ENCODE data around the gene EHBP1.

Gene EHBP1

DNA sequence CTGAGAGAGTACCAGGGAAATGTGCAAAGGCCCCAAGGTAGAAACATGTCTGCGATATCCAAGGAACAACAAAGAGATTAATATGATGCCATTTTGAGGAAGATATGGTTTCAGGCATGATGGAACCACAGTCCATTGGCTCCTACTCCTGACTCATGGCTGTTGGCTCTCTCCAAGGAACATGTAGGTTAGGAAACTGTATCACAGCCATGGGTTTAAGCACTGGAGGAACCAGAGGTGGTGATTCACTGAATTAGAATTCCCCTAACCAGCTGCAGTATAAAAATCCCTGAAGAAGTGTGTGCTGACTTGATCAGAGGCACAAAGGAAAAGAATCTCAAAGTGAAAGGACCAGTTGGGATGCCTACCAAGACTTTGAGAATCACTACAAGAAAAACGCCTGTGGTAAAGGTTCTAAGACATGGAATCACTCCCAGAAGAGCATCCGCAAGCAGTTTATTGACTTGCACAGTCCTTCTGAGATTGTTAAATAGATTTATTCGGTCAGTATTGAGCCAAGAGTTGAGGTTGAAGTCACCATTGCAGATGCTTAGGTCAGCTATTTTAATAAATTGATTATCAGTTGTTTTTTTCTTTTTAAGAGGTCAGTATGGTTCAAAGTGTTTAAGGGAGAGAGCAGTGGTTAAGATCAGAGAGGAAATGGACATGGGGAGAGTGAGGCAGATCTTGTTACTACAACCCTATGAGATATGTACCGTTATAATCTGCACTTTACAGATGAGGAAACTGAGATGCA lies 234.4 kb downstream of the EHBP1 start:
- in situ Hi-C loops (cut with MboI; ENCODE audit: low sequenced_read_pairs) = no loop called here

DNA sequence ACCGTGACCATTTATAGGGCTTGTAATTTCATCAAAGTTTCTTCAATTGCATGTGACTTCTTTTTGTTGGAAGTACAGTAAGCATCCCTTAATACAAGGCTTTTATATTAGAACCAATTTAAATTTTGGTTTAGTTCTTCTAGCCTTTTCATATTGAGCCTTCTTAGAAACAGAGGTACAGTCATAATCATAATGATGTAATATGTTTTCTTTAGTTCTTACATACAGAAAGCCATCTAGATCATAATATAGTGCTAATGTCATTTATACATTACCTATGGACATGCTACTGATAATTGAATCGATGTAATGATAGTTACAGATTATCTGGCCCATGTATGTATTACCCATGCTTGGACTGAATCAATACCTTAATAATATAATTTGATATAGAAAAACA lies 235.2 kb downstream of the EHBP1 start:
- in situ Hi-C loops (cut with MboI; ENCODE audit: low sequenced_read_pairs) = no loop called here

DNA sequence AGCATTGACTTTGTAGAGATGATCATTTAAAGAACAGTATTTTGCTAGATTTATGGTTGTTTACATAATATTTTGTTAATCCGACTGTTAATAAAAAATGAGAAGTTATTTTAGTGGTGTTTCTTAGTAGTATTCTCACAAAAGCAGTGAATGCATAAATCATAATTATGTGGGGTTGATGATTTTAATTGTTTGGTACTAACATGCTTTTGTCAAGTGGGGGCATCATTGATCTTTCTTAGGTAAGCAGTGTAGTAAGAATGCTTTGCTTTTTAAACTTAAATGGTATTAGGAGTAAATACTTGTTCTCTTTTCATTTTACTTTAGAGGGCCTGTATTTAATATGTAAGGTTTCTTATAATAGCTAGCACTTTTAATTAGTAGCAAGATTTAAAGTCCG lies 235.9 kb downstream of the EHBP1 start:
- in situ Hi-C loops (cut with MboI; ENCODE audit: low sequenced_read_pairs) = no loop called here

DNA sequence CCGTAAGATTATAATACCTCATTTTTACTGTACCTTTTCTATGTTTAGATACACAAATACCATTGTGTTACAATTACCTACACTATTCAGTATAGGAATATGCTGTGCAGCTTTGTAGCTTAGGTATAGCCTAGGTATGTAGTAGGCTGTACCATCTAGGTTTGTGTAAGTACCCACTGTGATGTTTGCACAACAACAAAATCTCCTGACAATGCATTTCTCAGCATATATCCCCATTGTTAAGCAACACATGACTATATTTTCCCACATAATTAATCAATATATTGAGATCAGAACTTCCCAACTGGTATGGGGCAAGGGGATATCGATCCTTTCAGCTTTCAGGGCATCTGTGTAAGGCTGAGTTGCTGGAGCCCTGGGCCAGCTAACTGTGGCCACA lies 238.8 kb downstream of the EHBP1 start:
- in situ Hi-C loops (cut with MboI; ENCODE audit: low sequenced_read_pairs) = no loop called here

DNA sequence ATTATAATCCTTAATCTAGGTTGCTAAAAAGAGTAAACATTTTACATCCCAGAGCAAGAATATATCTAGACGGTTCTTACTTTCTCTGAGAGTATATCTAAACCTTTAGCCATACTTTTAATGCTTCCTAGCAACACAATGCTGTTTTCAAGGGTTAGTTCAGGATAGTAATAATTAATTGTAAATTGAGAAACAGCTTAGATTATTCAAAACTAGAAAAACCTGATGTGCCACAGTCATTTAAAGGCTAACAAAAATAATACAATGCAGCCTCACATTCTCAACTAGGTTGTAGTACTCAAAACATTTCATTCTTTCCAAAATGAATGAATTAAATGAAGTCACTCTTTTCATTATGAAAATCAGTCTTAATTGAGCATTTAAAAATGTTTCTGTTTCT lies 241.9 kb downstream of the EHBP1 start:
- in situ Hi-C loops (cut with MboI; ENCODE audit: low sequenced_read_pairs) = no loop called here

DNA sequence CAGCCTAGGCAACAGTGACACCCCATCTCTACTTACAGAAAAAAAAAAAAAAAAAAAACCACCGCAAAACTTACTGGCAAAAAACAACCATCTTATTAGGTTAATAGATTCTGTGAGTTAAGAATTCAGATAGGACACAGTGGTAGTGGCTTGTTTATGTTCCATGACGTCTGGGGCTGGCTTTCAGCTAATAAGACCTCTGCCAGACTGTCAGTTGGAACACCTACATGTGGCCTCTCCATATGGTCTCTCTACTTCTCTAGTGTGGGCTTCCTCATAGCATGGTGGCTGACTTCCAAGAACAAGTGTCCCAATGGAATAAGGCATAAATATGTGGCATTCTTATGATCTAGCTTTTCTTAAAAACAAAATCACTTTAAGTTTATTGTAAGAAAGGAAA lies 251.1 kb downstream of the EHBP1 start:
- in situ Hi-C loops (cut with MboI; ENCODE audit: low sequenced_read_pairs) = no loop called here

DNA sequence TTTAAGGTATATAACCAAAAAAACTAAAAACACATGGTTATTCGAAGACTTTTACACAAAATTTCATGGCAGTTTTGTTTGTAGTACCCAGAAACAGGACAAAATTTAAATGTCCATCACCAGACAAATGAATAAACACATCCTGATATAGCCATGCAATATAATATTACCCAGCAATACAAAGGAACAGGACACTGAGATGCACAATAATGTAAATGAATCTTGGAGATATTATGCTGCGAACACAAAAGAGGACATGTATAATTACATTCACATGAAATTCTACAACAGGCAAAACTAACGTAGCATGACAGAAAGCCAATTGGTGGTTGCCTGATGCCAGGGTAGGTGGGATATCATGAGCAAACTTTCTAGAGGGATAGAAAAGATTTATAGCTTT lies 252.7 kb downstream of the EHBP1 start:
- in situ Hi-C loops (cut with MboI; ENCODE audit: low sequenced_read_pairs) = no loop called here

DNA sequence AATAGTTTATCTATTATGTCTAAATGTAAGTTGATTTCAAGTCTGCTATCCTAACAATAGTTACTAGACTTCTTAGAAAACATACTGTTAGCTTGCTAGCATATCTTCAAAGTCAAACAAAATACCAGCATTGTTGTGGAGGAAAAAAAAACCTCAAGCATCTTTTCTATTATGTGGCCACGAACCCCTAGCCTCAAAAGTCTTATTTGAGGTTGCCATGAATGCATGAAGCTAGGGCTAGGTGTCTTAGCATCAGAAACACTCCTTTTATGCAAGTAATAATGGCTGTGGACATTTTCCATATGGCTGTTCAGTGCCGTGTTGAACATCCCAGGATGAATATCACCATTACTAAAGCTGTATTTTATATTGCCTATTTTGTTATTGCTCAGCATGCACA lies 258.5 kb downstream of the EHBP1 start:
- in situ Hi-C loops (cut with MboI; ENCODE audit: low sequenced_read_pairs) = no loop called here

DNA sequence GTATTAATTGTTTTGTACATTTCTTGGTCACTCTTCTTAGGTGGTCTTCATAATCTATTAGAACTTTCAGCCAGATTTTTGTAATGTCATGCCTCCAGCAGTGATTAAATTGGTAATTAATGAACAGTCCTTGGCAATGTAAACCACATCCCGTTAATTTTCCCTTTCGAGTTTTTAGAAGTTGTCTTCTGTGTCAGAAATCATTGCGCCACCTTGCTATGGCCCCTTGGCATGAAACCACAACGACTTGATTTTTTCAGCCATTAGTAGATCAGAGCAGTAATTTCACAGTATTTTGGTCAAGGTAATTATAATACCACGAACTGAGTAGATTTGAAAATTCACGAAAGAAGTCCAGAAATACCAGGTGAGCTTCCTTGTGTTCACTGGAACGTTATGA lies 259.2 kb downstream of the EHBP1 start:
- in situ Hi-C loops (cut with MboI; ENCODE audit: low sequenced_read_pairs) = no loop called here

DNA sequence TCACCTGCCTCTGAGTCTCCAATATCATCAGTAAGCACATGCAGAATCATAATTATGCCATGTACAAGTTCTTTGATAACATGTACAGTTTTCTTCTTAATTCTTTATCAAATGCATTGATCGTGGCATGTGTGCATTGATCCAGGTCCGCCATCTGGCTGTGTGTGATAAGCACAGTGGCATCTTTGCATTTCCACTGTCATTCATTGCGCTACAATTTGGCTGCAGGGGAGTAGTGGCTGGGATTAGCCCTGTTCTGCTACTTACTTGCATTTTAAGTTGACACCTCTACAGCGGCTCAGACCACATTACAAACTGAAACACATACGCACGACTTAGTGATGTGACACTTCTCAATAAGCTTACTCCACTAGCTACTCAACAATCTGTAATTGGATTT lies 261.5 kb downstream of the EHBP1 start:
- in situ Hi-C loops (cut with MboI; ENCODE audit: low sequenced_read_pairs) = no loop called here

DNA sequence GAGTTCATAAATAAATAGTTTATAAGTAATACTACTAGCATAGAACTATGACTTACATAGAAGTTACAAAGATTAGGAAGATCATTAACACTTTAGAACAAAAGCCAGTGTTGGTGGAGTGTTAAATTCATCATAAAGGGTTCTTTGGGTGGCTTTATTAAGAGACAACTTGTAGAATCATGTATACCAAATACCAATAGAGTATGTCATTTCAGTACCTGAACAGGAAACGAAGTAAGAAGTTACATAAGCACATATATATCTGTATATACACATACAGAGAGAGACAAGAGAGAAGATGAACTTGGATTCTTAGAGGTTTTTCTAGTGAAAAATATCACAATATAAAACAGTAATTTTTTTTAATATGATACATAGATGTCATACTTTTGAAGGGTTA lies 262.7 kb downstream of the EHBP1 start:
- in situ Hi-C loops (cut with MboI; ENCODE audit: low sequenced_read_pairs) = no loop called here

DNA sequence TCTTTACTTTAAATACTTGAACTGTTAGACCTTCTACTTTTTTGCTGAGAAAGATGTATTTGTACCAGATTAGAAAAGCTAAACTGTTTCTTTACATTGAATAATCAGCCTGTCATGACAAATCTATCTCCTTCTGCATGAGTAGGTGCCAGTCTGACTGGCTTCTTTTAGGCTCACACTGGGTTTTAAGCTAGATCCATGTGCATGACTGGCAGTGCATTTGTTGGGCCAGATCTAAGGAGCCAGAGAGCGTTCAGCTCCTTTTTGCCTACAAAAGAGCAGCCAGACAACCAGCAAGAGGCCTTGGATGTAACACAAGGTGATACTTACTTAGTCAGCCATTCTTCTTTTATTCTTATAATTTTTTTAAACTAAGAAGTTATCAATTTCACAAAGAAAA lies 263.2 kb downstream of the EHBP1 start:
- in situ Hi-C loops (cut with MboI; ENCODE audit: low sequenced_read_pairs) = no loop called here

DNA sequence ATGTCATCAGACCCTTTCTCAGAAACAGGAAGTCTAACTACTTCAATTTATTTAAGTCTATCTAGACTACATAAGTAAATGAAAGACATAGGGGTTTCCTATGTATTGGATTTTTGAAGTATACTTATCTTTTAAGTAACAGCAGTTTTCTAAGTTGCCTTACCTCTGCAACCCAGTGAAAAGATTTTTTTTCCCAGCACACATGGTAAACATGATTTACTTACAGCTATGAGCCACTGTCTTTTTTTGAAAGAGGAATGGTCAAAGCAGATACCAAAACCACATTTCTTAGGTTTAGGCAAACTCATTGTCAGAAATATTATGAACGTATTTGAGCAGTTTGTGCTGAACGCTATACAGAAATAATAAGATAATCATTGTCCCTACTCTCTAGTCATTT lies 266.4 kb downstream of the EHBP1 start:
- in situ Hi-C loops (cut with MboI; ENCODE audit: low sequenced_read_pairs) = no loop called here

DNA sequence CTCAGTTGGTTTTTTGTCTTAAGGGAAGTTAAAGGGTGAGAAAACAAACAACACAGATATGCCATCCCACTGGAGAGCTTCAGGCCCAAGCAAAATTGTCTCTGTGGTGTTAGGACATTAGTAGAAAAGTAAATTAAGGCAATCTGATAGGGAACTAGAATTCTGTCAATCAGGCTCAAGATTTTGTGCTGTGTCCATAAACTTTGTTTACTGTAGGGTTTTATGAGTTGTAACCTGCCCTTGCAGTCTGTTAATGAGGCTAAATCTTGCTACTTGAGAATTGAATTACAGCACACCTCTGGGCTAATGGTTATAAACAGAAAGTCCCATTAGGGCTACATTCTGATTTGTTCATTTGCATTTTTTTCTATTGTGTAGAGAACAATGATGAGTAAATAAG lies 267.1 kb downstream of the EHBP1 start:
- in situ Hi-C loops (cut with MboI; ENCODE audit: low sequenced_read_pairs) = no loop called here

DNA sequence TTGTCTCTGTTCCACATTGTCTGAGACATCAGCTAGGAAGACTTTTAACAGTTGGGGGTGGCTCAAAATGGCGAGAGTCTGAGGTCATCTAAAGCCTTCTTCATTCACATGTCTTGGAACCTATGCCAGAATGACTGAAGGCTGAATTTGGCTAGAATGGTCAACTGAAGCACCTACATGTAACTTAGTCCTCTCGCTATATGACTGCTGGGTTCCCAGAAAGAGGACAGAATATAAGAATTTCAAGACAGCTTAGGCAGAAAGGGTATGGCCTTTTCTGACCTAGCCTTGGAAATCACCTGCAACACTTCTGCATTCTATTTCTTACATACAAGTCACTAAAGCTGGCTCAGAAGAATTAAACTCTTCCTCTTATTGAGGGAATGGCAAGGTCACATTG lies 269.5 kb downstream of the EHBP1 start:
- in situ Hi-C loops (cut with MboI; ENCODE audit: low sequenced_read_pairs) = no loop called here

DNA sequence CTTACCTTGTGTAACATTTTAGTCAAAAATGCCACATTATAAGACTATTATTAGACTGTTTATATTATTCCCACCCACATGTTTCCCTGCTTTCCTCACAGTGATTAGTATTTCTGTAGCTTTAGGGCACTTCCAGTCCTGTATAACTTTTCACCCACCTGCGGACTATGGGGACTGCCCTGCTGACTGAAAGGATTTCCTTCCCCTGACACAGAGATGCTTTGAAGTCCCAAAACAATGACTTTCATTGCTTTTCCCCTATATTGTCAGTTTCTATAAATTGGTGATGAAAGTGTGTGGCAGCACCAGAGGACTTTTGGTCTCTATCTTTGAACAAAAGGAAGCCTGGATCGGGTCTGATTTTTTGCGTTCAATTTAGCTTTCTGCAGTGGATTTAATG lies 286.1 kb downstream of the EHBP1 start:
- in situ Hi-C loops (cut with MboI; ENCODE audit: low sequenced_read_pairs) = no loop called here

DNA sequence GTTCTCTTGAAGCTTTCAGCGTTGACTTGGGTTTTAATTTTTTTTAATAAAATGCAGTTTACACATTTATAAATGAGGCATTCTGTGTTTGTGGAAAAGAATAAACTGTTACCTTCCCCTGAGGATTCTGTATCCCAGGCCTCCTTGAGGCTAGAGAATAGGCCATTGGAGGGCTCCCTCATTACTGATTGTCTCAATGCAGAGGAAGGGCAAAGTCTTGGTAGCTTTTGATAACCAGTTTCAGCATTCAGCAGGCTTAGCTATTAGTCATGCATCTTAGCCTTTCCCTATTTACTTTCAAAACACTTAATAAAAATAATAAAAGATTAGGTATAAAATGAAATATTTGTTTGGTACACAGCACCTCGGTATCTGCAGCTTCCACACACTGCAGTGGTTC lies 287.0 kb downstream of the EHBP1 start:
- in situ Hi-C loops (cut with MboI; ENCODE audit: low sequenced_read_pairs) = no loop called here

DNA sequence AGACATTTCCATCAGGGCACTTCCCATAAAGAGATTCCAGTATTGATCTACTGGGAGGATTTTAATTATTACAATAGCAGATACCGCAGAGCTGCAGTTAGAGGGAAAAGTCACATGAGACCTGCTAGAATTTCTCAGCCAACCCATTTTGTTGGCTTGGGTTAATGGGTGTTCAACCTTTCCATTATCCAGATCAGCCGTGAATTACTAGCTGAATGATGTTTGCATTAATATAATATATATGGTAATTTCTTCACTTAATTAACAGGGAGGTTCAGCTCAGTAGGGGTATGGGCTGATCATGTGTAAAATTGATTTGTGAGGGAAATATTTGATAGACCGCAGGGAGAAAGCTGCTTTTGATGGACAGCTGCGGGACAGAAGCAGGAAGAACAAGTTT lies 288.7 kb downstream of the EHBP1 start:
- in situ Hi-C loops (cut with MboI; ENCODE audit: low sequenced_read_pairs) = no loop called here

DNA sequence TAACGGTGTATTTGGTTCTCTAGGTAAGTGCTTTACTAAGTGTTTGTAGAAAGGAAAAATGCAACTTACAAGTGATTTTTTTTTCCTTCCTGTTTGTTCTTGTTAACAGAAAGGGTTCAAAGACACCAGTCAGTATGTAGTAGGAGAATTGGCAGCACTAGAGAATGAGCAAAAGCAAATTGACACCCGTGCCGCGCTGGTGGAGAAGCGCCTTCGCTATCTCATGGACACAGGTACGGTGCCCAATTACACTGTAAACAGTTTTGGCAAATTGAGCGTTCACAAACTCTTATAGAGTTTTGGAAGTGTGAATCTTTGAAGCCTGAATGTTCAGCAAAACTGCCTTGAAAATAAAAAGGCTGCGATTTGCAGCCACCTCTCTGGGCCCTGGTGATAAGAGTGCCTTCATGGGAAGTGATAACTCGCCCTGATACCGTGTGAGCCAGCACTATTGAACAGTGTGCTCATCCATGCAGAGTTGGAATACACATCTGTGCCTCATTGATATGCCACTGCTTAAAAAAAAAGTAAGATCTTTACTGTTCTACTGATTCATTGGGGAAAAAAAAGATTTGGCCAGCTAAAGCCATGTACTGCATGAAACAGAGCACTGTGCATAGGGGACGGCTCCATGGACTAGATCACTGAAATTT lies 291.1 kb downstream of the EHBP1 start:
- in situ Hi-C loops (cut with MboI; ENCODE audit: low sequenced_read_pairs) = no loop called here

DNA sequence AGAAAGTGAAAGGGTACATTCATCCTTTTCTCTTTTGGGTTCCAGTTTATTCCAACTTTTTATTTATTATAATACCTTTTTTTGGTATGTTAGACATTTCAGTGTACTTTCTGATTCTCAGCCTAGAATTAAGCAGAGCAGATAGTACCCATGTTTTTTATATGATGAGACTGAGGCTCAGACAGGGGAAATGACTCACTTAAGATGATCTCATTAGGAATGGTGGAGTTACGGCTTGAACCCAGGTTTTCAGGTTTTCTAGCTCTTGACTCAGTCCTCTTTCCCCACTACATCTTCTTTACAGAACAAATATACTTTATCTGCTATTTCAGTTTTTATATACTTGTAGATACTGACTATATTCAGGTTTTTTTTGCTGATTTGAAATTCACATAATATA lies 293.4 kb downstream of the EHBP1 start:
- in situ Hi-C loops (cut with MboI; ENCODE audit: low sequenced_read_pairs) = no loop called here

DNA sequence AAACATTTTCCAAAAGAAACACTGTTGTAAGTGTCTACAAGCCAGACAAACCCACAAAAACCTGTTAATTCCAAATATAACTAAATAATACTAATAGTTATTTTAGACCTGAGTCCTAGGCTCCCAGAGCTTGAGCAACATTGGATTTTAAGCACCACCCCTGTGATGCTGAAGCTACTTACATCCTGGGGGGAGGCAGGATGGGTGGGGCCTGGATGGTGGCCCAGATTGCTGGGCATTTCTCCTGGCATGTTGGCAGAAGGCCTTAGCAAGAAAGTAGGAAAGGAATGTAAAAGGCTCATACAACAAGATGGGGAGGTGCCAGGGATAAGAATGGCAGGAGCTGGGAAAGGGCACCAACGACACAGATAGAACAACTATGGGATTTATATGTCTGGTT lies 294.4 kb downstream of the EHBP1 start:
- in situ Hi-C loops (cut with MboI; ENCODE audit: low sequenced_read_pairs) = no loop called here

DNA sequence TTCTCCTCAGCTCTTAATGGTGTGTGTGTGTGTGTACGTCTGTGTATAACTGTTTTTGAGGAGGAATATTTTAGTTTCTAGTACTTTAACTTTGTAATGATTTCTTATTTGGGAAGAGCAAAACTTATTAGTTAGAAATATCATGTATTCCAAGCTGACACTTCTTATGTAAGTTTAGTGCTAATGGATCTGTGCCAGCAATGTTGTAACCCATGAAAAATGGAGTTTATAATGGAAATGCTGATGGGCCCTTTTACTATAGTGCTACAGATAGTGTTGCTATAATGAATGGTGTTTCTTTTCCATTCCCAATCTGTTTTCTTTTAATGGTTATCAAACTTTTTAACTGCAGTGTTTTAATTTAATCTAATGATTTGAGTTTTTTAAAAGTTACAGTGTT lies 295.3 kb downstream of the EHBP1 start:
- in situ Hi-C loops (cut with MboI; ENCODE audit: low sequenced_read_pairs) = no loop called here

DNA sequence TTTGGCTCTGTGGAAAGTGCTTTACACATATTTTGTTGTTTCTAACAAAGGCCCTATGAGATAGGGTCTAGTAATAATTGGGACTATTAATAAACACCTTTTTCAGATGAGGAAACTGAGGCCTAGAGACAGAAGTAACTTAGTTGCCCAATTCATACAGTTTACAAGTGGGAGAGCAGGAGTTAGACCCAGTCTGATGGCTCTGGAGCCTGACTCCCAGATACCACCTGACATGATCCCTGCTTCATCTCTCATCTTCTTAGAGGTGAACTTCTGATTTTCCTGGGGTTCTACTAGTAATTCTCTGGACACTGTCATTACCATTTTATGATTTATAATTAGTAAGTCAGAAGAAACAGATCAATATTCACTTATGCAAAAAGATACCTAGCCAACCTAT lies 296.1 kb downstream of the EHBP1 start:
- in situ Hi-C loops (cut with MboI; ENCODE audit: low sequenced_read_pairs) = no loop called here
